HCT116 (cell line): ENCODE data around the gene TTLL11.

ENCODE experiments used
- CTCF ChIP-seq, 3 experiments: fragments of 200-600 bp in 1 of 3; sonication (generic) in 1 of 3; IDR thresholded peaks in 2 of 3; conservative IDR thresholded peaks in 1 of 3; 2 replicates each; pipeline ENCODE4 v1.5.1; 2012 to 2017; ENCODE audit warnings: low read depth in 2 of 3, low read length in 2 of 3, antibody characterized with exemption in 1 of 3, borderline replicate concordance in 1 of 3, control low read depth in 1 of 3, mild to moderate bottlenecking in 1 of 3, mixed read lengths in 1 of 3, mixed run types in 1 of 3, moderate library complexity in 1 of 3; ENCODE audit not compliant: insufficient read depth in 1 of 3
- SIN3A ChIP-seq: IDR thresholded peaks from 2 replicates; pipeline ENCODE4 v1.6.1; 2012; ENCODE audit warnings: low read depth

GRCh38 chr9:121815546-121816448 is 277.3 kb downstream of the TTLL11 start:
- no peak for TF ChIP-seq CTCF (IDR thresholded peaks at IDR 0.05 in 2 of 3, conservative IDR thresholded peaks at IDR 0.05 in 1 of 3; ENCODE audit: borderline replicate concordance in 1 of 3, insufficient read depth in 1 of 3, low read depth in 2 of 3, low read length in 2 of 3)
- TF ChIP-seq SIN3A = no peak
